Activated CD4-positive, alpha-beta memory T cell treated with anti-CD3 and anti-CD28 coated beads for 36 hours (primary cell): ENCODE results near the gene FABP3. TPM values are rescaled to one million over a fixed set of nuclear protein-coding genes. Genes with fewer than 3 reads are reported as not detected.

Experiments
- CTCF ChIA-PET: fragments of 350-600 bp; sonication (Branson Sonifier 250); formaldehyde crosslinking; loops from one replicate; lab custom pipeline; 2021; ENCODE audit warnings: antibody characterized with exemption, inconsistent platforms; lab: Charles Lee
- POLR2A ChIA-PET: fragments of 350-600 bp; sonication (Branson Sonifier 250); formaldehyde crosslinking; loops from one replicate; lab custom pipeline; 2021; ENCODE audit warnings: antibody characterized with exemption; lab: Charles Lee
- DNase-seq: peaks from one replicate; pipeline ENCODE4 v3.0.0-alpha.2; 2020
- H3K27ac Mint-ChIP-seq: one replicate; pipeline ENCODE4 v1.8.0; 2021; ENCODE audit warnings: mixed read lengths
- H3K27me3 Mint-ChIP-seq: one replicate; pipeline ENCODE4 v1.8.0; 2021; ENCODE audit warnings: mixed read lengths
- H3K36me3 Mint-ChIP-seq: one replicate; pipeline ENCODE4 v1.8.0; 2021; ENCODE audit warnings: mixed read lengths
- H3K4me1 Mint-ChIP-seq: one replicate; pipeline ENCODE4 v1.8.0; 2021; ENCODE audit warnings: low read depth, mixed read lengths
- H3K4me3 Mint-ChIP-seq: one replicate; pipeline ENCODE4 v1.8.0; 2021; ENCODE audit warnings: mild to moderate bottlenecking, mixed read lengths
- H3K9me3 Mint-ChIP-seq: one replicate; pipeline ENCODE4 v1.8.0; 2021; ENCODE audit warnings: mixed read lengths
- intact Hi-C: fragments of 100-400 bp; cut with micrococcal nuclease; formaldehyde crosslinking; loops from one replicate; pipeline ENCODE4 v1.15.1; 2023
- total RNA-seq, 2 experiments: library from RNA; stranded (reverse); gene quantifications; one replicate each; pipeline ENCODE4 v1.2.3, GENCODE V29; 2021

FABP3 gene
- total RNA-seq, 2 experiments from 2014 or later = not detected

DNA sequence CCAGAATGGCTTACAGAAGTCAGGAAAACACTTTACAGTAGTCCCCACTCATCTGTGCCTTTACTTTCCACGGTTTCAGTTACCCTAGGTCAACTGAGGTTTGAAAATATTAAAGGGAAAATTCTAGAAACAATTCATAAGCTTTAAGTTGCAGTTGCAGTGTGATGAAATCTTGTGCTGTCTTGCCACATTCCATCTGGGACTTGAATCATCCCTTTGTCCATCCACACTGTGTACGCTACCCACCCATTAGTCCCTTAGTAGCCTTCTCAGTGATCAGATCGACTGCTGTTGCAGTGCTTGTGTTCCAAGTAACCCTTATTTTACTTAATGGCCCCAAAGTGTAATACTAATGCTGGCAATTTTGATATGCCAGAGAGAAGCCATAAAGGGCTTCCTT lies 45.5 kb downstream of the FABP3 start:
- peaks cover 4% of the 10 kb centered on the region for H3K36me3 Mint-ChIP-seq
- no peaks in the 10 kb centered on the region for H3K9me3 Mint-ChIP-seq
- CTCF ChIA-PET = interaction anchor here (1.2 kb wide), 1 partner anchor 222 kb away, joined by 5 read pairs; no protein-coding TSS in a partner anchor
- H3K27me3 Mint-ChIP-seq = no peaks in the 10 kb centered on the region
- intact Hi-C loops = no loop called here
- no peak for DNase-seq
- H3K4me1 Mint-ChIP-seq = no peaks in the 10 kb centered on the region
- H3K4me3 Mint-ChIP-seq = no peak overlapping the region
- no peak overlapping the region for H3K27ac Mint-ChIP-seq
- POLR2A ChIA-PET = no interaction called here

DNA sequence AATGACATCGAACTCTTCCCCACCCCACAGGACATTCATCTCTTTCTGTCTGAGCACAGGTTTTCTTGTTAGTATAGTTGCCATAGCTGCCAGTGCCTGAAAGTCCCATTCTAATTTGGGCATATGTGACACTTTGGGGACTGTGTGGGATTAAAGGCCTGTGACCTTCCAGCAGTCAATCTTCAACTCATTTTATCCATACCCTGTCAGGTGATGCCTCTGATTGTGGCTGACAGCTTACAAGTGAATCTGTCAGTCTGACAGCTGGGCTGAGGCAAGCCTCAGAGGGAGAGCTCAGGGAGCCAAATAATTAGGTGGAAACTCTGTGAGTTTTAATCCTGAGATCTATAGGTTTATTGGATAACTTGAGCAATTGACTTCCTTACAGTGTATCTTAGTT lies 46.4 kb downstream of the FABP3 start:
- Mint-ChIP-seq H3K36me3 (peaks cover 12% of the 10 kb centered on the region), H3K27me3 (no peaks in the 10 kb centered on the region), H3K9me3 (no peaks in the 10 kb centered on the region), H3K27ac (no peak overlapping the region), H3K4me3 (no peak overlapping the region), H3K4me1 (no peaks in the 10 kb centered on the region)
- POLR2A ChIA-PET = interaction anchor here (0.7 kb wide), 2 partner anchors 18 to 61 kb away, joined by 5 to 6 read pairs; no protein-coding TSS in a partner anchor
- DNase-seq = no peak
- CTCF ChIA-PET = interaction anchor here (0.7 to 1.2 kb wide), 2 partner anchors 9 to 223 kb away, joined by 3 to 5 read pairs; no protein-coding TSS in a partner anchor
- intact Hi-C loops = no loop called here

DNA sequence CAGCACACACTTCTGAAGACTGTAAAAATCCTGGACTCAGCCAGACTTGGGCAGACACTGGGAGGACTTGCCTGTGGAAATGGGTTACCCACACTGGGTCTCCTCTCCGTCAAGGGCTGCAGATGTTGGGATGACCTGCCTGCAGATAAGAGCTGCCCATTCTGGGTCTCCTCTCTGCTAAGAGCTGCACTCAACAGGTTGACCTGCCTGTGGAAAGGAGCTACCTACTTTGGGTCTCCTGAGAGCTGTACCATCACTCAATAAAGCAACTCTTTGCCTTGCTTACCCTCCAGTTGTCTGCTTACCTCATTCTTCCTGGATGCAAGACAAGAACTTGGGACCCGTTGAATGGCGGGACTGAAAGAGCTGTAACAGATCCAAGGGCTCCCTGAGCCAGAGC lies 47.9 kb downstream of the FABP3 start:
- Mint-ChIP-seq H3K9me3 (no peaks in the 10 kb centered on the region), H3K27me3 (no peaks in the 10 kb centered on the region), H3K36me3 (peaks cover 14% of the 10 kb centered on the region), H3K4me3 (no peak overlapping the region), H3K4me1 (no peaks in the 10 kb centered on the region), H3K27ac (no peak overlapping the region)
- CTCF ChIA-PET = no interaction called here
- no peak for DNase-seq
- POLR2A ChIA-PET = no interaction called here
- intact Hi-C loops = no loop called here

DNA sequence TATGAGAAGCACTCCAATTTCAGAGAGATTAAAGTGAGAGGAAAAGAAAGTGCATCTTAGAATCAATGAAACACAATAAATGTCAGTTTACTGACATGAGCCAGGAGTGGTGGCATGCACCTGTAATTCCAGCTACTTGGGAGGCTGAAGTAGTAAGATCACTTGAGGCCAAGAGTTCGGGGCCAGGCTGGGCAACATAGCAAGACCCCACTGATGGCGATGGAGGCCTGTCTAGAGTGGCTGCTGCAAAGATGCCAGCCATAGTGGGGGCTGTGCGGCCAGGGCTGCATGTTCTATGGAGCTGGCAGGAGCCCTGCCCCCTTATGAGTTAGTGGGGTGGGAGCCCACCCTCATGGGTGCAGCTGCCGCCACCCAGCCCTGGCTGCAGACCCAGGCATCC lies 48.8 kb downstream of the FABP3 start:
- Mint-ChIP-seq H3K27me3 (no peaks in the 10 kb centered on the region), H3K9me3 (no peaks in the 10 kb centered on the region), H3K36me3 (peaks cover 19% of the 10 kb centered on the region), H3K27ac (no peak overlapping the region), H3K4me3 (no peak overlapping the region), H3K4me1 (no peaks in the 10 kb centered on the region)
- DNase-seq = no peak
- intact Hi-C loops = no loop called here
- ChIA-PET POLR2A (interaction anchor here (0.6 kb wide), 1 partner anchor 22 kb away, joined by 4 read pairs; no protein-coding TSS in a partner anchor), CTCF (no interaction called here)

DNA sequence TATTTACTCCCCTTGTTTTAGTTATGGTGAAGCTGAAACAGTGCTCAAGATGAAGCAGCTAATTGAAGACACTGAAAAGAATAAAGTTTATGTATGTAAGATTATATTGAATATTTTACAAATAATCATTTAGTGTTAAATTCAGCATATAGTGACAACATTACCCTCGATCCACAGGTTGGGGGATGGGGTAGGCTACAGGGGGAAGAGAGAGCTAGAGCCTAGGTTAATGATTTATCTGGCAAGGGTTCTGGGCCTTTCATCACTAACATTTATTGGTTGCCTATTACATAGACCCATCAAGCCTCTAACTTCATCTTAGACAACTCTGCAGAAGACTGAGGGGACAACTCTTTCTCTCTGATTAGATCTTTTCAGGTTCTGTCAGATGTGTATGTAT lies 54.7 kb downstream of the FABP3 start:
- Mint-ChIP-seq H3K4me3 (no peak overlapping the region), H3K9me3 (no peaks in the 10 kb centered on the region), H3K27ac (no peak overlapping the region), H3K36me3 (peaks cover 49% of the 10 kb centered on the region), H3K27me3 (no peaks in the 10 kb centered on the region), H3K4me1 (no peaks in the 10 kb centered on the region)
- no peak for DNase-seq
- intact Hi-C loops = no loop called here
- POLR2A ChIA-PET = no interaction called here
- CTCF ChIA-PET = no interaction called here

DNA sequence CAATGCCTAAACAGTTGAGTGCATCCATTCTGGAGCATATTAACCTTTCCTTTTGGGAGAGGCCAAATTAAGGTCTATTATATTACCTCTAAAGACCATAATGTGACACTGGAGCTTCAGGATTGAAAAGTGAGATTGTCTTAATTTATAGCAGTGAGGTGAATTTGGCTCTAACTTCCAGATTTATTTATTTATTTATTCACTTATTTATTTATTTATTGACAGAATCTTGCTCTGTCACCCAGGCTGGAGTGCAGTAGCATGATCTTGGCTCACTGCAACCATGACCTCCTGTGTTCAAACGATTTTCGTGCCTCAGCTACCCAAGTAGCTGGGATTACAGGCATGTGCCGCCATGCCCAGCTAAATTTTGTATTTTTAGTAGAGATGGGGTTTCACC lies 57.0 kb downstream of the FABP3 start:
- no peaks in the 10 kb centered on the region for H3K4me1 Mint-ChIP-seq
- H3K9me3 Mint-ChIP-seq = no peaks in the 10 kb centered on the region
- peaks cover 53% of the 10 kb centered on the region for H3K36me3 Mint-ChIP-seq
- intact Hi-C loops = no loop called here
- H3K4me3 Mint-ChIP-seq = no peak overlapping the region
- no peak overlapping the region for H3K27ac Mint-ChIP-seq
- CTCF ChIA-PET = no interaction called here
- H3K27me3 Mint-ChIP-seq = no peaks in the 10 kb centered on the region
- POLR2A ChIA-PET = no interaction called here
- DNase-seq = no peak

Other genes starting within 250 kb of the FABP3 start
- gene NKAIN1, start 133.2 kb downstream of the FABP3 start, total RNA-seq = not detected
- gene SNRNP40, start 76.3 kb downstream of the FABP3 start, total RNA-seq = 10 to 100 TPM; 83.7 to 96.4 TPM
- 10 to 100 TPM; 24.4 to 29.6 TPM for gene ZCCHC17, start 76.0 kb downstream of the FABP3 start, total RNA-seq
- gene SERINC2, start 40.1 kb upstream of the FABP3 start, total RNA-seq = under 1 TPM; 0.29 to 0.34 TPM
- gene TINAGL1, start 203.4 kb upstream of the FABP3 start, total RNA-seq = not detected
- gene HCRTR1, start 244.6 kb upstream of the FABP3 start, total RNA-seq = not detected